Medulla oblongata (tissue), 1 donor: ENCODE results near the gene FXR1.
"Not testable (repeated sequence)": the region's sequence is repeated elsewhere in the genome, so short reads cannot be mapped to it uniquely, and the experiment has no call there.

Experiments
- DNase-seq: peaks from one replicate; pipeline ENCODE4 v3.0.0-alpha.2; 2015; ENCODE audit errors: extremely low spot score

The FXR1 gene

DNA sequence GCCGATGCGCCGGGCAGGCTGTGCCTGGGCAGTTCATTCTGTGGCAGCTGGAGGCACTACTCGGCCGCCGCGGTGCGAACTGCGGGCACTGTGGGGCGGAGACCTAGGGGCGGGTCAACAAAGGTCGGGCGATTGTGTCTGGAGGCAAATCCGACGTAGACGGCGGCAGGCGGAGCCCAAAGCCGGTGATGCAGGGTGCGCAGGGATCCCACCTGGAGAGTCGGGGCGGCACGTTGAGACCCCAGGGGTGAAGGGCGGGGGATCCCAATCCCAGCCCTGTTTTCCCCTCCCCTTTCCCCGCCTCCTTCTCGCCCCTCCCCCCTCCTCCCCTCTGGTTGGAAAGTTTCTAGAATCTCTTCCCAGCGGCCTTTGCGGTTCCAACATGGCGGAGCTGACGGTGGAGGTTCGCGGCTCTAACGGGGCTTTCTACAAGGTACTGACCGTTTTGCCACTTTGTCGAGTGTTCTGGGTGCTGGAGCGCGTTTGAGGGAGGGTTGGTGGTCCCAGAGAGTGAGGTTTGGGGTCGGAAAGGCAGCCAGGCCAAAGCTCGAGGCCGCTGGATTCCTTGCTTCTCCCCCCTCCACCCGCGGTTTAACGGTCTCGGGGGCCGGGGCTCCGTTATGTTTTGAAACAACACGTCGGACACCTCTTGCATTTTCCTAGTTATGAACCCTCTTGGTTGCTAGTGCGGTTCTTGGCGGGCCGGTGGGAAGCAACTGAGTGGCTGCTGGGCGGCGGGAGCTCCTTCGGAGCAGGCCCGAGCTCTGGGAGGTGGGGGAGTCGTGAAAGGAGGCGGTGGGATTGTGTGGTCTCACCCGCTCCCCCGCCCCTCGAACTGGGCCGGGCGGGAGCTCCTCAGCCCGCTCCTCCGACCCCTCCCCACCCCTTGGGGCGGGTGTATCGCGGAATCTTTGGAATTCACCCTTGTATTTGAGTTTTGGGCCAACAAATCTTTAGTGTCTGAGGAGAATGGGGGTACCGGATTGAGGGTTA lies at the start of gene FXR1:
Gene FXR1 (plus strand): TSS at position 367 of the 993 bp plus-strand sequence. CDS start 16 bp downstream, at position 383.
- DNase-seq, result peak; percentile 94

- DNase-seq, result no peak
Observed at GRCh38 chr3:180870008-180870699, 42.3 kb upstream of the FXR1 start.

DNA sequence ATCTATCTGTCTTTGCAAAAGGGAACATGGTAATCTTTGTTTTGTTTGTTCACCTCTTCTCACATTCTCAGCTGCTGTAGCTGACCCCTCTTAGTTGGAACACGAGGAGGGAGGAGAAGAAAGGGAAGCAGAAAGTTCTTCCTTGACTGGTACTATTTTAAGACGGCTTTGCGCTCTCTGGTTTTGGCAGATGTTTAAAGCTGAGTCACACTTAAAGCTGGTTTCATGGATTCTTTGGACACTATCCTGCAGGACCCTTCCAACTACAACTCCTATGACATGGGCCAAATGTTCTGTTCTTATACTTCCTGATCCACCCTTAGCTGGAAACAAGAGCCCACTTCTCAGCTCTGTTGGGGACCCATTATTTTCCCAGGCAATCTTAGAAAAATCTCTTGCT lies 40.6 kb upstream of the FXR1 start:
- no peak for DNase-seq

GRCh38 chr3:180872430-180872829 lies 40.0 kb upstream of the FXR1 start:
- not testable (repeated sequence) for DNase-seq

- DNase-seq, result no peak
Observed at GRCh38 chr3:180875124-180875698, 37.3 kb upstream of the FXR1 start.

- no peak for DNase-seq
Observed at GRCh38 chr3:180881065-180881801, 31.2 kb upstream of the FXR1 start.

DNA sequence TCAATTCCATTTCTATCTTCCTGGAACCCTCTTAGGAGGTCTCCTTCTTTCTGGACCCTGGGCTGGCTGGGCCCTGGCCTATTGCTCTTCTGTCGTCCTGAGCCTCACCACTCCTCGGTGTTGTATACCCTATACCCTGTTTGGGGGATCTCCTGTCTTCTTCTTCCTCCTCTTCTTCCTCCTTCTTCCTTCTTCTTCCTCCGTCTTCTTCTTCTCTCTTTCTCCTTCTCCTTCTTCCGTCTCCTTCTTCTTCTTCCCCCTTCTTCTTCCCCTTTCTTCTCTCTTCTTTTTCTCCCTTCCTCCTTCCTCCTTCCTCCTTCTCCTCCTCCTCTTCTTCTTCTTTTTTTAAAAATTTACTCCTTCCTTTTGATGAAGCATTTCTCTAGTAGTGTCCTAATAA lies 30.4 kb upstream of the FXR1 start:
- no peak for DNase-seq

- DNase-seq, result no peak
Observed at GRCh38 chr3:180888992-180889560, 23.4 kb upstream of the FXR1 start.

DNA sequence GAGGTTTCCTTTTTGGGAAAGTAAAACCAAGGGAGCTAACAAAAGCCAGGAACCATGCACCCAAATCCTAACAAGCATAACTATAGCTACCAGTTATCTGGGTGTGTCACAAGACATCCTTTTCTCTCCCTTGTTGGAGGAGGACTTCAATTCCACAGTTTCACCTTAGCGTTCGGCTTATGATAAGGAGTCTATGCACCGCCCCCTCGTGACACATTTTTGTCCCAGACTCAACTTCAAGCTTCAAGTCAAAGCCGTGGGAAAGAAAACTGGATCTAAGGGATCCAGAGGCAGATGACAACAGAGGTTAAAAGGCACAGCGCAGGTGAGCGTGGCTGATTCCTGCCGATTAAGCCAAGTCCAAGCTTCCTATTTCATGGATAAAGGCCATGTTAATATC lies 13.9 kb upstream of the FXR1 start:
- DNase-seq, result no peak

GRCh38 chr3:180909369-180910127 lies 2.9 kb upstream of the FXR1 start:
- DNase-seq, result no peak

- DNase-seq, result no peak
Observed at GRCh38 chr3:180910823-180911222, 1.6 kb upstream of the FXR1 start.

DNA sequence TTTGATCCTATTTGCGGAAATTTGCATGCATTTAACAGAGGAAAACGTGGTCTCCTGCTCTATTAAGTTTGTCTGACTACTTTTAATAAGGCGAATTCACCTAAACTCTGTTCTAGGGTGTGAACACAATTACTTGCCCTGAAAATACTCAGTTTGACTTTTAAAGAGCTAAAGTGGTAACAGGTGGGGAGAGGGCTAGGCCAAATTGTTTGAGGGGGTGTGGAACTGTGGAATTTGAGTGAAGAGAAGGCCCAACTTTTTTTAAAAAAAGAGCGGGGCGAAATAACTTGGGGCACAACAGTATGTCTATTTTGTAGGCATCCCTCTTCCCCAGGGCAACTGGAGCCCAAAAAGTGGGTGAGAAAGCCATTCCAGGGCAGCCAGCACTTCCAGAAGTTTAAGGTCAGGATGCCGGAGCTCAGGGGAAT lies 580 bp upstream of the FXR1 start:
- no peak for DNase-seq

DNA sequence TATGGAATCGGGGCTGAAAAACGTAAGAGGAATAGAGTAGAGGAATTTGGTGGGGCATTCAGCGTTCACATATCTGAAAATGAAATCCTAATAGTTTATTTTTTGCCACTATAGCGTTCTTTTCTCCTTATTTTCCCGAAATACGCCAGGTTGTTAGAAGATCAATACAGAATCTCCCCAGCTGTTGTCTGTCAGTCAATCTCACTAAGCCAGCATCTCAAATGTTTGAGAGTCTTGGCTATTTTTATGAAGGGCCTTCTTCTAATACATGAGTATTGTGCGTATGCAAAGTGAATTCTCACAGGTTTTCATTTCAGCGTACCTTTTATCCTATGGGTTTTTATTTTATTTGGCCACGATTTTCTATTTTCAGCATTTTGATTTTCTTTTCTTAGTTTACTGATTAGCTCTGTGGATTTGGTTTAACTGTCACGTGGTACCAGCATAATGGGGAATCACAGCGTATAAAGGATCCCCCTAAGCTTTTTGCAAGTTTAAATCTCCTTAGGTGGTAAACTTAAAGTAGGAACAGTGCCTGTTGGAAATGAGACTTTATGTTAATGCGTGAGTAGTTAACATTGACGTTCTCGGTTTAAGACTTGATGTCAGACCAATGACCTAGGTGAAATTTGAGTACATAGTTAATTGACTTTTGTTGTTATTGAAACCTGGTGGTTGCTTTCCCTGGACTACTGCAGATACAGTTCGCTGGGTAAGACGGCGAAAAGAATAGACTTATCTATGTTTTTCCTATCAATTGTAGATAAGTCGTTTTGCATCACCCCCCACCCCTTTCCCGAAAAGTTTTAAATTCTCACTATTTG lies 1.3 kb downstream of the FXR1 start:
- peak; percentile 12 for DNase-seq

- DNase-seq, result no peak
Observed at GRCh38 chr3:180918542-180918941, 6.1 kb downstream of the FXR1 start.

DNA sequence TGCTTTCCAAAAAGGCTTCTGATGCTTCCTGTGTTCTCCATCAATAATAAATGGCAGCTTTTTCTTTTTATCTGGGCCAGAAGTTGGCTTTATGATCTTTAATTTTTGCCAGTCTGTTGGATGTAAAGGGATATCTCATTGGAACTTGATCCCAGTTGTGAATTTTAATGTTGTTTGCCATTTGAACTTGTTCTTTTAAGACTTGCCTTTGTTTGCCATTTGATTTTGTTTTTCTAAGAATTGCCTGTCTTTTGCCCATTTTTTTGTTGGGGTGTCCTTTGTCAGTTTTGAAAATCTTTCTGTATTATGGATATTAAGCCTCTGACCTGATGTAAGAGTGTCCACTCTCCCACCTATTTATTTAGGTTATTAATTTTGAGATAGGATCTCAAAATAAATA lies 9.8 kb downstream of the FXR1 start:
- DNase-seq, result no peak

GRCh38 chr3:180923561-180923960 lies 11.1 kb downstream of the FXR1 start:
- DNase-seq, result no peak

DNA sequence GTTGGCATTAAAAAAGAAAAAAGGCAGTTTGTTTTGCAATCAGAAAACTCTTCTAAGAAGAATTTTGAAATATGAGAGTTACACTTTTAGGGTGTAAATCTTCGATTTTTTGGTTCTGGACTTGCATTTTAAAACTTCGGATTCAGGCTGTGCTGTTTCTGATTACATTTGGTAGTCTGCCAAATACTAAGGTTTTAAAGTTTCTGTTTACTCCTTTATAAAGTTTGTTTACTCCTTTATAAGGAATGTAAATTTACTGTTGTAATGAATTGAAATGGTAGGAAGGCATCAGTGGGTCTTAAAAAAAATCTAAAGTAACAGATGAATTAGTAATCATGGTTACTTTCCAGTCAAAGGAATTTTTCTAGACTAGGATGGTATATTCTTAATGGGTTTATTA lies 14.1 kb downstream of the FXR1 start:
- no peak for DNase-seq

DNA sequence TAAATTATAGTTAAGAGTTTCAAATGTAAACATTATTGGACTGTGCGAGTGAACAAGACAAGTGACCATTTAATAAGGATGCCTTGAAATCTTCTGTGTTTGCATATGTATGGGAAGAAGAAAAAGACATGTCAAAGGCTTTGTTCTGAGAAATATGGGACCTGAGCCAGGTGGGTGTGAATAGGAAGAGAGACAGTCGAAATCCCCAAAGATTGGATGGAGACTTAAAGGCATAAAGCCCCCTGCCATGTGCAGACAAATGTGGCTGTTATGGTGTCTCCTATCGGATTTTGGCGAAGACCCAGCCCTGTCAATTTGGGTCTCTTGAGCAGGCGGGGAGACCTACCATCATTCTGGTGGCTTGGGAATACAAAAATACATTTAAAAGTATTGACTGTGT lies 16.9 kb downstream of the FXR1 start:
- no peak for DNase-seq

DNA sequence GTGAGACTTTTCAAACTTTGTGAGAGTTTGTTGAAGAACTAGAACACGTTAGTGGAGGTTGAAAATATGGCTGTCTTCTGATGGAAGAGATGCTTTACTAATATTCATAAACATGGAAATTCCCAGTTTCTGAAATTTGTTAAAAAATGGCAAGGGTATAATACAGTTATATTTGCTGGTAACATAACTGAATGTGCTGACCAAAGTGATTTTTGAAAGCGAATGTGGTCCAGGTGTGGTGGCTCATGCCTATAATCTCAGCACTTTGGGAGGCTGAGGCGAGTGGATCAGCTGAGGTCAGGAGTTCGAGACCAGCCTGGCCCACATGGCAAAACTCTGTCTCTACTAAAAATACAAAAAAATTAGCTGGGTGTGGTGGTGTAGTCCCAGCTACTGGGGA lies 18.1 kb downstream of the FXR1 start:
- DNase-seq, result no peak

- DNase-seq, result no peak
Observed at GRCh38 chr3:180932819-180933218, 20.3 kb downstream of the FXR1 start.
